GM12892 (cell line): ENCODE data around the gene TRPC4AP.

ENCODE experiments used
- POLR2A ChIP-seq: IDR thresholded peaks from 2 replicates; pipeline ENCODE4 v1.6.1; 2011; ENCODE audit warnings: low read depth, low read length, control low read depth
- TAF1 ChIP-seq: IDR thresholded peaks from 2 replicates; pipeline ENCODE4 v1.6.1; 2011; ENCODE audit warnings: low read depth, mild to moderate bottlenecking, control low read depth, low read length, borderline replicate concordance

DNA sequence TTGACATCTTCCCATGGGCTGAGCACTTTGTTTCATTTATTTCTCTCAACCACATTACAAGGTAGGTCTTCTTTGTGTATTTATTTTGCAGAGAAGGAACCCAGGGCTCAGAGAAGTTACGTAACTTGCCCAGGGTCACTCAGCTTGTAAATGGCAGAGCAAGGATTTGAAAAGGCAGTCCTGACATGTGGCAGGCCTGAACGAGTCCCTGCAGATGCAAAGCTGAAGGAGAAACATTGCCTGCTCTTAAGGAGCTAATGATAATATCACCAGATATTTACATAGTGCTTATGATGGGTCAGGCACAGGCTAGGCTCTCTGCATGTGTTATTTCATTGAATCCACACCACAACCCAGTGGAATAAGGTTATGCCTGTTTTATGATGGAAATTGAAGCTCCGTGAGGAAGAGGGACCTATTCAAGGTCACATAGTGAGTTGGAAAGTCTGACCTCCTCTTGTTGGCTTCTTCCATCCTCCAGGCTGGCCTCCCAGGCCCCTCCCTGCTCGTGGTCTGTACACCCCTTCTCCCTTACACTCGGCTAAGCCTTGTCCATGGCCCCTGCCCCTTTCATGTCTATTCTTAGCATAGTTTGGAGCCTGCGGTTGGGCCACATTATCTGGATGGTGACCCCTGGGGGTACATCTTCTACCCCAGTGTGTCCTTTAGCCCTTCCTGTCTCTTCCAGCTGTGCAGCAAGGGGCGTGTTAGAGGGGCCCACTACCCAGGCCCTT, 124.4 kb downstream of the TRPC4AP start:
- TF ChIP-seq POLR2A (no peak), TAF1 (no peak)
